ENCODE measurements around the gene ARMC3.
"Not testable (repeated sequence)": the region's sequence is repeated elsewhere in the genome, so short reads cannot be mapped to it uniquely, and the experiment has no call there.

The ARMC3 gene

DNA sequence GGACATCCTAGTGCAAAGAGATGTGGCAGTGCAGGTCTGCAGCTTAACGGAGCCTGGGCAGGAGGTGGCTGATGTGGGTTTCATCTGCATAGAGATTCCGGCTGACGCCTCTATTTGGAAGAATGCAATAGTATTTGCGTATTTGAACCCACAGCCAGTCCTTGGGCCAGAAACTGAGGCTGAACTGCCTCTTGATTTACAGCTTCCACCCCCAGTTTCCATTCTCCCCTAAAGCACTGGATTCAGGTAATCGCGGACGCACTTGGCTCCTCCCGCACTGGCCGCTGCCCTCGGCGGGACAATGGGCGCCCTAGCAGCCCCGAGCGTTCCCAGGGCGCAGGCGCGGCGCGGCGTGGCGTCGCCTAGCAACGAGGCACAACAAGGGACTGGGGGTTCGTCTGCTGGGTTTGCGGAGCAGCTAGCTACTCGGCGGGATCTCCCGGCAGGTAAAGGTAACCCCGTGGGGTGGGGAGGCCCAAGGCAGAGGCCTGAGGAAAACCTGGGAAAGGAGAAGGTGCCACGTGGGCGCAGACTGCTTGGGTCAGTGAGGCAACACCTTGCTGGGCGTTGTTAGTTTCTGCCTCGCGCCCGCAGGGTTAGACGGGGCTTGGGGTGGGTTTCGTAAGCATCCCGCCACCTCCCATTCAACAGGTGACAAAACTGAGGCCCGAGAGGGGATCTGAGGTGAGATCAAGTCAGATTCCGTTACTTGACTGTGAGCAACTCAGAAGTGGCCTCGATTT is at the start of gene ARMC3:
TSS of gene ARMC3 (plus strand) at position 393 of the 743 bp plus-strand sequence. CDS start 3,944 bp downstream, outside the sequence.
- H3K4me3 ChIP-seq (ENCODE audit: low read depth, low read length), result peak within 1 kb of the TSS; percentile 50
- no peak for DNase-seq (ENCODE audit: low read depth)

DNA sequence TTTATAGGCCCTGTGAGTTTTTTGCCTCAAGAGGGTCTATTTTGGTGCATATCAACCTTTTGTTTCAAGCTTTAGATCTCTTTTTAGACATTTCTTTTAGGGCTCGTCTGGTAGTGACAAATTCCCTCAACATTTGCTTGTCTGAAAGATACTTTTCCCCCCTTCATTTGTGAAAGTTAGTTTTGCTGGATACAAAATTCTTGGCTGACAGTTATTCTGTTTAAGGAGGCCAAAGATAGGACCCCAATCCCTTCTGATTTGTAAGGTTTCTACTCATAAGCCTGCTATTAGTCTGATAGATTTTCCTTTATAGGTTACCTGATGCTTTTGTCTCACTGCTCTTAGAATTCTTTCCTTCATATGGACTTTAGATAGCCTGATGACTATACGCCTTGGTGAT is 36.1 kb upstream of the ARMC3 start:
- no peak for DNase-seq (ENCODE audit: low read depth)
- H3K4me3 ChIP-seq (ENCODE audit: low read depth, low read length), result no peak overlapping the region

DNA sequence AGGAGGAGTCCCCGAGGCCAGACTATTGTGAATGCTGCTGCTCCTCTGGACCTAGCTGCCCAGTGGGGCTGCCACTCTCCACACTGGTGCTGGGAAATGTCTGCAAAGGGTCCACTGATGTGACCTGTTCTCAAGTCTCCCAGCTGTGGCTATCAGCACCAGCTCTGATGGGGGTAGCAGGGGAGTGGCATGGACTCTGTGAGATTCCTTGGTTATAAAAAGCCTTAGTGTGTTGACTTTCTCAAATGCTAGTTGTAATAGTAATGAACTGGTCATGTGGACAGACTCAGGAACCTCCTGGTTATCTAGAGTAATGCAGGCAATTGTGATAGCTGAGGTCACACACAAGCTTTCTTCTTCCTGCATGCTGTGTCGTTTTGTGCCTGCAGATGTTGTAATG is 34.1 kb upstream of the ARMC3 start:
- no peak overlapping the region for H3K4me3 ChIP-seq (ENCODE audit: low read depth, low read length)
- DNase-seq (ENCODE audit: low read depth), result no peak

- no peak for DNase-seq (ENCODE audit: low read depth)
- no peak overlapping the region for H3K4me3 ChIP-seq (ENCODE audit: low read depth, low read length)
These were observed 33.1 kb upstream of the ARMC3 start for GRCh38 chr10:22894714-22895113.

DNA sequence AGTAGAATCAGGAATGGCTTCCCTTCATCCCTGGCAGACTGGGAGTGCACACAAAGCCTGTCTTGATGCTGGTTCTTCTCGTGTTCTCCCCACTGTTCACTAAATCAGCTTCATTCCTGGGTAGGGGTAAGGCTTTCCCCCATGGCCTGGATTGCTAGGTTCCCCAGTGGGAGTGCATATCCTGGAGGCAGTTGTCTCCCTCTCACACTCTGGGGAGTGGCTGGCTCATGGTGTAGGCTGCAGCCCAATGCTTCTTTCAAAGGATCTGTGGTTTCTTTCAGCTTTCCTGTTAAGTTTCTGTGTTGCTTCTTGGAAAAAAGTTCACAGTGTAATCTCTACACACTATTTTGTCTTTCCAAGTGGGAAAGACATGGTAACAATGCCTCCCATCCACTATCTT is 32.6 kb upstream of the ARMC3 start:
- DNase-seq (ENCODE audit: low read depth), result no peak
- no peak overlapping the region for H3K4me3 ChIP-seq (ENCODE audit: low read depth, low read length)

DNA sequence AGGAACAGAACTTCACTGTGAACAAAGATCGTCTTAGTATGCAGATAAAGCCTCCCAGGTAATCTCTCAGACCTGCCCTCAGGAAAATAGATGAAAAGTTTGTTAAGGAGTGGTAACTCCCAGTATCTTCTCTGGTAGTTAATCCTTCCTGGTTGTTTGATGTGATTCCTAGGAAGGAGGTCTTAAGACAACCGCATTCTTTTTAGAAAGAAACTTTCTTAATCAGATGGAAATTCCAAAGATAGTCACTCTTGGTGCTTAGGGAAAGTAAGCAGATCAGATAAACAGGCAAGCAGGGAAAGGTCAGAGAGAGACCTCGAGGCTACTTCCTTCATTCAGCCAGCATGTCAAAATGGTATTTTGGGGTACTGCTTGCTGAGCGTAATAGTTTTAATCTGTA is 30.5 kb upstream of the ARMC3 start:
- H3K4me3 ChIP-seq (ENCODE audit: low read depth, low read length), result no peak overlapping the region
- DNase-seq (ENCODE audit: low read depth), result no peak

DNA sequence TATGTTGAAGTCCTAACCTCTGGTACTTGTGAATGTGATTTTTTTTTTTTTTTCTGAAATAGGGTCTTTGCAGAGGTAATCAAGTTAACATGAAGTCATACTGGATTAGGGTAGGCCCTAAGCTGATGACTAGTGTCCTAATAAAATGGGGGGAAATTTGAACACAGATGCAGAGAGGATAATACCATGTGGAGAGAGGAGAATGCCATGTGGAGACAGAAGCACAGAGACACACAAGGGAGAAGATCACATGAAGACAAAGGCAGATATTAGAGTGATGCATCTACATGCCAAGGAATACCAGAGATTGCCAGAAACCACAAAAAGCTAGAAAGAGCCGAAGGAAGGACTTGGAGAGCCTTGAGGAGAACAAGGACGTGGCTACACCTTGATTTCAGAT is 28.5 kb upstream of the ARMC3 start:
- no peak for DNase-seq (ENCODE audit: low read depth)
- H3K4me3 ChIP-seq (ENCODE audit: low read depth, low read length), result no peak overlapping the region

GRCh38 chr10:22899775-22900174 is 28.1 kb upstream of the ARMC3 start:
- H3K4me3 ChIP-seq (ENCODE audit: low read depth, low read length), result no peak overlapping the region
- no peak for DNase-seq (ENCODE audit: low read depth)

DNA sequence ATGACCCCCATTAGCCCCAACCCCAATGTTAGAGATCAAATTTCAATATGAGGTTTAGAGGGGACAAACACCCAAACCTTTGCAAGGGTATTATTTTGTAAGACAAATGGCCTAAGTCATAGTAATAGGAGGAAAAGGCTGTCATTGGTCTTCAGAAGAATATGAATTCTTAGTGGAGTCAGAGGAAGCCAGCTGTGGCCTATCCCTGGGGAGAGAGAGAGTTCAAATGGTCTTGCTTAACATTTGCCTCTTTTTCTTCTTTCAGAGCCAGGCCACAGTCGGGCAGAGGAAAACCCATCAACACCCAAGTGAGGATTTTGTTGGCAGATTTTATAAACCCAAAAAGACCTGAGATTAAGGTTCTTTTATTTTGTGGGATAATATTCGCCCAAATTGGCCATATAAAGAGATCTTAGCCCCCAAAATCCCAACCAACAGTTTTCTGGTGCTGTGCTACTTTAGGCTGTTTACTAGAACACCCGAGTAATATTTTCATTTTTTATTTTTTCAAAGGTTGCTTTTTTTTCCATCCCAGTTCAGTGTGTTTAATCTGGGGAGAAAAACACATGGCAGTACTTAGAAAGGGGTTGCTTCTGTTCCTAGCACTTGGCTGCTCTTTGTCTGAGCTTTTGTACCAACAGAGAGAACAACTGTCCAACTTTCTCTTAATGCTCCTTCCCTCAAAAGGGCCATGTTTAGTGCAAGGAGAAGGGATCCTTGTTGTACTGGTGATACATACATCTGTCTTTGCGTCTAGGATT is 26.8 kb upstream of the ARMC3 start:
- H3K4me3 ChIP-seq (ENCODE audit: low read depth, low read length), result no peak overlapping the region
- no peak for DNase-seq (ENCODE audit: low read depth)

DNA sequence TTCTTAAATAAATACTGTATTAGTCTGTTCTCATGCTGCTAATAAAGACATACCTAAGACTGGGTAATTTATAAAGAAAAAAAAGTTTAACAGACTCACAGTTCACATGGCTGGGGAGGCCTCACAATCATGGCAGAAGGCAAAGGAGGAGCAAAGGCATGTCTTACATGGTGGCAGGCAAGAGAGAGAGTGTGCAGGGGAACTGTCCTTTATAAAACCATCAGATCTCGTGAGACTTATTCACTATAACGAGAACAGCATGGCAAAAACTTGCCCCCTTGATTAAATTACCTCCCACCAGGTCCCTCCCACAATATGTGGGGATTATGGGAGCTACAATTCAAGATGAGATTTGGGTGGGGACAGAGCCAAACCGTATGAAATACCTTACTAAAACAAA is 25.7 kb upstream of the ARMC3 start:
- H3K4me3 ChIP-seq (ENCODE audit: low read depth, low read length); DNase-seq (ENCODE audit: low read depth): not testable (repeated sequence)

- DNase-seq (ENCODE audit: low read depth), result no peak
These were observed 24.2 kb upstream of the ARMC3 start for GRCh38 chr10:22903694-22904093.

DNA sequence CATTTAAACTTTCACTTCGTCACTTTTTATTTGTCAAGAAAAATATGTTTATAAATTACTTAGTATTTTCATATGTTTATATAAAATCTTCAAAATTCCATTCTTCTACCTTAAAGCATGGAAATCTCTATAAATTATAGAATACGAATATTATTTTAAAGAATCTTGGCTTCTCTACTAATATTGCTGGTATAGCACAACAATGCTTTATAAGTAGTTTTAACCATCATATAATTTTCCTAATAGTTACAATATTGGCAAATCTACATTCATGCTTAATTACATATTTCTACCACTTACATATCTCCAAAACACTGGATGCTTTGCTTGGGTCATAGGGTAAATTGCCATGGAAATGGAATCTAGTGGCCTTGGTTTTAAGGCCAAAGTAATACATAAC is 21.1 kb upstream of the ARMC3 start:
- DNase-seq (ENCODE audit: low read depth), result no peak
- H3K4me3 ChIP-seq (ENCODE audit: low read depth, low read length), result no peak overlapping the region

More at GRCh38 chr10:22903694-22904093, 24.2 kb upstream of the ARMC3 start:
- no peak overlapping the region for H3K4me3 ChIP-seq (ENCODE audit: low read depth, low read length)

DNA sequence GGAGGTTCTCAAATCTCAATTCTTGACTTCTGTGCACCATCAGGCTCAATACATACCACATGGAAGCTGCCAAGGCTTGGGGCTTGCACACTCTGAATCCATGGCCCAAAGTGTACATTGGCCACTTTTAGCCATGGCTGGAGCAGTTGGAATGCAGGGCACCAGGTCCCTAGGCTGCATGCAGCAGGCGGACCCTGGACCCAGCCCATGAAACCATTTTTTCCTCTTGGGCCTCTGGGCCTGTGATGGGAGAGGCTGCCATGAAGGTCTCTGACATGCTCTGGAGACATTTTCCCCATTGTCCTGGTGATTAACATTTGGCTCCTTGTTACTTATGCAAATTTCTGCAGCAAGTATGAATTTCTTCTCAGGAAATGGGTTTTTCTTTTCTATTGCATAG is 19.0 kb upstream of the ARMC3 start:
- H3K4me3 ChIP-seq (ENCODE audit: low read depth, low read length), result no peak overlapping the region
- DNase-seq (ENCODE audit: low read depth), result no peak

DNA sequence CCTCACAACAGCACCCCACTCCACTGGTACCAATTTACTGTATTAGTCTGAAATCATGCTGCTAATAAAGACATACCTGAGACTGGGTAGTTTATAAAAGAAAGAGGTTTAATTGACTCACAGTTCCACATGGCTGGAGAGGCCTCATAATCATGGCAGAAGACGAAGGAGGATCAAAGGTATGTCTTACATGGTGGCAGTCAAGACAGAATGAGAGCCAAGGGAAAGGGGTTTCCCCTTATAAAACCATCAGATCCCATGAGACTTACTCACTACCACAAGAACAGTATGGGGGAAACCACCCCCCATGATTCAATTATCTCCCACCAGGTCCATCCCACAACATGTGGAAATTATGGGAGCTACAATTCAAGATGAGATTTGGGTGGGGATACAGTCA is 18.2 kb upstream of the ARMC3 start:
- not testable (repeated sequence) for H3K4me3 ChIP-seq (ENCODE audit: low read depth, low read length); DNase-seq (ENCODE audit: low read depth)

DNA sequence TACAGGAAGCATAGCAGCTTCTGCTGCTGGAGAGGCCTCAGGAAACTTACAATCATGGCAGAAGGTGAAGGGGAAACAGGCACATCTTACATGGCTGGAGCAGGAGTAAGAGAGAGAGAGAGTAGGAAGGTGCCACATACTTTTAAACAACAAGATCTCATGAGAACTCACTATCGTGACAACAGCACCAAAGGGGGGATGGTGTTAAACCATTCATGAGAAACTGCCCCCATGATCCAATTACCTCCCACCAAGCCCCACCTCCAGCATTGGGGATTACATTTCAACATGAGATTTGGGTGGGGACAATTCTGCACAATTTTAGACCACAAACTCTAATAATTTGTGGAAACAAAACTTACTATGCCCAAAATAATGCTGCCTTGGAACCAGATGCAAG is 16.8 kb upstream of the ARMC3 start:
- H3K4me3 ChIP-seq (ENCODE audit: low read depth, low read length), result no peak overlapping the region
- no peak for DNase-seq (ENCODE audit: low read depth)

DNA sequence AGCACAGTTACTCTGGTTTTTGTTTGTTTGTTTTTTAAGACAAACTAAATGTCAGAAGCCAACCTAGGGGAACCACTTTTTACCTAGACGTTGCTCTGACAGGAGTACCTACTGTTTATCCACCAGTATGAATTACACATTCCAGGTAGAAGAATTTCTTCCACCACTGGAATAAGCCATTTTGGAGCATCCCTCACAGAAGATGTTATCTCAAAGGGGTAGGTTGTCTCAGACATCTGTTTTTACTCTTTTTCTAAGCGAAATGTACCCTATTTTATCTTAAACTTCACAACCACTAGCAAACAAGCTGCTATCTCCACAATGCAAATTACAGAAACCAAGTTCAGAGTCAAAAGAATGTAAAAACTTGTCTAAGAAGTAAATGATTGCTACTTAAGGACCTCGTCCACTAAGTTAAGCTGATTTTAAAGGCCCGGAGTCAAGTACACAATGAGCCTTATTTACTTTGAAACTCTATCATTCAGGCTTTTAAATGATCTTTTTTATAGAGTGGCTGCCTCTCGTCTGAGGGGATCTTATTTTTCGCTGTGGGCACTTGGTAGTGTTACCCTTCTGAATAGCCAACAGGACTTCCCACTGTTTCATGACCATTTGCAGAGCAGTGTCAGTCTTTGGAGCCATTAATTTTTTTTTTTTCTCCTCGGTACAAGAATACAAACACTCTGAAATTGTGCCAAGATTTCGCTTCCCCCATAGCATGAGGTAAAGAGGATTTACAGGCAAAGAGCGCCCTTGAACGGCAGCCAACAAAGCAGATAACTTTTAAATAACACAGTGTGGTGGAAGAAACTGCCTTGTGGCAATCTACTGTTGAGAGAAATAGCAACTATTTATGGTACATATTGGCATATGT is 15.7 kb upstream of the ARMC3 start:
- H3K4me3 ChIP-seq (ENCODE audit: low read depth, low read length), result no peak overlapping the region
- DNase-seq (ENCODE audit: low read depth), result peak; percentile 45

GRCh38 chr10:22912763-22913384 is 15.0 kb upstream of the ARMC3 start:
- no peak for DNase-seq (ENCODE audit: low read depth)
- H3K4me3 ChIP-seq (ENCODE audit: low read depth, low read length), result no peak overlapping the region

GRCh38 chr10:22913474-22914092 is 14.3 kb upstream of the ARMC3 start:
- no peak for DNase-seq (ENCODE audit: low read depth)
- no peak overlapping the region for H3K4me3 ChIP-seq (ENCODE audit: low read depth, low read length)

DNA sequence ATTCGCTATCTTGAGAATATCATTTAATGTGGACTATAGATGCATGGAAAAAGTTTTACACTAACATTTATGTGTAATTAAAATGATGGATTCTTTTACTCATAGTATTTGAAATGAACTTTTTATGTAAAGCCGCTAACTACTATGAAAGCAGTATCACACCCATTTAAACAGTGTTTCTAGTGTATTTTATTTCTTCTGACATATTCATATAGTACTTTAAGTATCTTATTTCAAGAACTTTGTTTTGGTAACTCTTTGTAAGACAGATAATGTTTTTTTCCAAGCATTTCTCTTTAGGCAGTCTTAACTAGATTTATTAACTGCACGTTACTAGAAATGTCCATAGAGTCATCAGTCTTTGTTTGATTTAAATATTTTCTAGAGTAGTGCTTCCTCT is 12.5 kb upstream of the ARMC3 start:
- H3K4me3 ChIP-seq (ENCODE audit: low read depth, low read length), result no peak overlapping the region
- DNase-seq (ENCODE audit: low read depth), result no peak

Measured in skeletal muscle cell (primary cell).